Endothelial cell of umbilical vein (primary cell): Measurements from ENCODE around the gene ORM2. TPM values are rescaled to one million over a fixed set of nuclear protein-coding genes. Genes with fewer than 3 reads are reported as not detected.

Source experiments
- BruUV-seq: library from RNA; stranded (reverse); fragments of 400-500 nt; replicated peaks from 2 replicates; lab custom pipeline; 2021; lab: Mats Ljungman, UMichigan
- CTCF ChIA-PET: fragments of 300-600, 350-600 bp; sonication (Branson Sonifier 250); formaldehyde crosslinking; loops from one replicate; lab custom pipeline; 2021; ENCODE audit warnings: antibody characterized with exemption, inconsistent platforms; lab: Charles Lee
- POLR2A ChIA-PET: fragments of 300-600, 350-600 bp; sonication (Branson Sonifier 250); formaldehyde crosslinking; loops from one replicate; lab custom pipeline; 2021; ENCODE audit warnings: antibody characterized with exemption, inconsistent platforms; lab: Charles Lee
- DNase-seq: peaks from one replicate; pipeline ENCODE4 v3.0.0-alpha.2; 2011; ENCODE audit warnings: low read depth, low spot score
- FAIRE-seq: peaks from 2 replicates; lab custom pipeline; 2011; peaks lifted over from hg19 to GRCh38; lab: Jason Lieb, UNC
- H2AFZ ChIP-seq: 2 replicates; pipeline ENCODE4 v1.6.0; 2012; ENCODE audit warnings: low read depth, low read length, control low read depth, inconsistent platforms
- H3K27ac ChIP-seq: 2 replicates; pipeline ENCODE4 v1.5.1; 2011; ENCODE audit warnings: low read depth, mild to moderate bottlenecking, control low read depth, low read length, moderate library complexity; ENCODE audit not compliant: insufficient read depth
- H3K27me3 ChIP-seq, 2 experiments: 2 replicates each; pipeline versions ENCODE4 v1.6.0 to v1.6.1; 2011; ENCODE audit warnings: low read length in 2 of 2, mixed read lengths in 1 of 2; ENCODE audit not compliant: control insufficient read depth in 2 of 2, insufficient read depth in 2 of 2
- H3K36me3 ChIP-seq, 2 experiments: 2 replicates in 1 of 2; 3 replicates in 1 of 2; pipeline ENCODE4 v1.5.1; 2011; ENCODE audit warnings: low read length in 2 of 2, mild to moderate bottlenecking in 1 of 2, moderate library complexity in 1 of 2; ENCODE audit not compliant: control insufficient read depth in 2 of 2, insufficient read depth in 2 of 2; ENCODE audit errors: extremely low read depth in 1 of 2
- H3K4me1 ChIP-seq: 3 replicates; pipeline ENCODE4 v1.5.1; 2011; ENCODE audit warnings: mild to moderate bottlenecking, low read length; ENCODE audit not compliant: control insufficient read depth, insufficient read depth; ENCODE audit errors: extremely low read depth
- H3K4me2 ChIP-seq: 2 replicates; pipeline ENCODE4 v1.6.1; 2011; ENCODE audit warnings: low read length, control low read depth, mixed read lengths; ENCODE audit not compliant: insufficient read depth
- H3K4me3 ChIP-seq, 3 experiments: fragments of 200-600 bp in 1 of 3; sonication (generic), shearing (Covaris generic) in 1 of 3; replicated peaks in 1 of 3; 2 replicates each; pipeline ENCODE4 v1.5.1; 2011 to 2016; ENCODE audit warnings: control low read depth in 3 of 3, low read length in 3 of 3, mild to moderate bottlenecking in 2 of 3, inconsistent platforms in 1 of 3, low read depth in 1 of 3, moderate library complexity in 1 of 3; ENCODE audit not compliant: insufficient read depth in 1 of 3
- H3K79me2 ChIP-seq: 2 replicates; pipeline ENCODE4 v1.6.0; 2012; ENCODE audit warnings: low read length, inconsistent platforms; ENCODE audit not compliant: control insufficient read depth, insufficient read depth
- H3K9ac ChIP-seq: replicated peaks from 2 replicates; pipeline ENCODE3; 2011; ENCODE audit warnings: low read length, control low read depth; ENCODE audit not compliant: insufficient read depth; ENCODE audit errors: extremely low read depth
- H3K9me1 ChIP-seq: replicated peaks from 3 replicates; pipeline ENCODE4 v1.6.0; 2011; ENCODE audit warnings: mild to moderate bottlenecking, low read length; ENCODE audit not compliant: control insufficient read depth, insufficient read depth; ENCODE audit errors: extremely low read depth
- H3K9me3 ChIP-seq: replicated peaks from 2 replicates; pipeline ENCODE4 v1.5.1; 2012; ENCODE audit warnings: low read length, inconsistent platforms; ENCODE audit not compliant: control insufficient read depth, insufficient read depth
- H4K20me1 ChIP-seq: replicated peaks from 2 replicates; pipeline ENCODE3; 2011; ENCODE audit warnings: mild to moderate bottlenecking, low read length; ENCODE audit not compliant: control insufficient read depth, insufficient read depth; ENCODE audit errors: extremely low read depth
- CTCF ChIP-seq, 2 donors: IDR thresholded peaks; 1 replicate in 1 of 2; 2 replicates in 1 of 2; pipeline ENCODE4 v1.5.1; 2011; ENCODE audit warnings: low read length in 2 of 2, mild to moderate bottlenecking in 2 of 2, moderate library complexity in 2 of 2, control low read depth in 1 of 2, inconsistent platforms in 1 of 2, low read depth in 1 of 2; ENCODE audit not compliant: insufficient read depth in 1 of 2; ENCODE audit errors: extremely low read depth in 1 of 2
- EZH2 ChIP-seq: IDR thresholded peaks from 2 replicates; pipeline ENCODE4 v1.6.1; 2012; ENCODE audit warnings: borderline replicate concordance, low read depth, mild to moderate bottlenecking, moderate library complexity, low read length, inconsistent platforms; ENCODE audit not compliant: severe bottlenecking
- FOS ChIP-seq: IDR thresholded peaks from 2 replicates; pipeline ENCODE4 v1.6.1; 2011; ENCODE audit warnings: mild to moderate bottlenecking, low read length, moderate library complexity, borderline replicate concordance; ENCODE audit not compliant: insufficient read depth
- GATA2 ChIP-seq: IDR thresholded peaks from 2 replicates; pipeline ENCODE4 v1.7.0; 2011; ENCODE audit warnings: low read depth, mild to moderate bottlenecking, moderate library complexity, mixed read lengths, low read length; ENCODE audit not compliant: insufficient read length, insufficient read depth
- JUN ChIP-seq: IDR thresholded peaks from 2 replicates; pipeline ENCODE4 v1.6.1; 2011; ENCODE audit warnings: borderline replicate concordance, low read depth; ENCODE audit not compliant: insufficient read length, insufficient read depth
- MAX ChIP-seq: IDR thresholded peaks from 2 replicates; pipeline ENCODE4 v1.6.1; 2011; ENCODE audit not compliant: insufficient read depth, insufficient read length
- MYC ChIP-seq: IDR thresholded peaks from one replicate; pipeline ENCODE4 v1.6.1; 2011; ENCODE audit warnings: mild to moderate bottlenecking, low read depth, low read length
- POLR2A ChIP-seq: IDR thresholded peaks from 2 replicates; pipeline ENCODE4 v1.6.1; 2012; ENCODE audit warnings: low read depth, mild to moderate bottlenecking, control low read depth, low read length
- POLR2AphosphoS5 ChIP-seq: IDR thresholded peaks from 2 replicates; pipeline ENCODE4 v1.6.1; 2012; ENCODE audit warnings: low read depth, mild to moderate bottlenecking, control low read depth, low read length, moderate library complexity; ENCODE audit not compliant: insufficient read depth
- dilution Hi-C: fragments of 300-500 bp; cut with MboI; formaldehyde crosslinking; loops from one replicate; pipeline ENCODE4 v1.15.0; 2019; ENCODE audit warnings: low sequenced_read_pairs; ENCODE audit not compliant: extremely low pct_ligation_motif_present
- intact Hi-C: fragments of 100-400 bp; cut with micrococcal nuclease; formaldehyde crosslinking; loops from one replicate; pipeline ENCODE4 v1.10.0; 2022
- polyA plus RNA-seq, 4 experiments: library from polyadenylated mRNA; depleted of rRNA in 3 of 4; stranded (reverse) in 3 of 4; unstranded in 1 of 4; fragments of >200 nt; gene quantifications; 2 replicates each; pipeline versions ENCODE4 v1.2.1 to v1.2.3, GENCODE V29; 2011 to 2012; ENCODE audit warnings: missing spikeins in 1 of 4
- total RNA-seq: library from RNA; stranded (reverse); gene quantifications from 2 replicates; pipeline ENCODE4 v1.2.3, GENCODE V29; 2021

The ORM2 gene
- total and polyA plus RNA-seq, 2 donors (not counting 3 experiments of a cell fraction or from before 2014, with no cell fraction given): not detected

- Histone ChIP-seq H3K27me3 (no peaks in the 10 kb centered on the region), H3K4me3 (no peak overlapping the region), H2AFZ (no peak overlapping the region), H3K9me1 (no peaks in the 10 kb centered on the region), H3K4me1 (peaks cover 2% of the 10 kb centered on the region), H3K4me2 (no peak overlapping the region), H3K27ac (no peak overlapping the region), H4K20me1 (no peaks in the 10 kb centered on the region), H3K36me3 (peaks cover 0 to 2% of the 10 kb centered on the region in 2 experiments), H3K9ac (no peak overlapping the region), H3K9me3 (no peaks in the 10 kb centered on the region), H3K79me2 (no peaks in the 10 kb centered on the region)
- dilution Hi-C loops (loop anchor here (25.0 kb wide), 1 partner anchor 194 kb away; the partner anchor contains the start of genes AMBP and KIF12), intact Hi-C loops (no loop called here)
- FAIRE-seq (no peak), DNase-seq (no peak)
- ChIA-PET POLR2A (no interaction called here), CTCF (interaction anchor here (1.3 kb wide), 1 partner anchor 199 kb away, joined by 4 read pairs; no protein-coding TSS in a partner anchor)
- no peak for TF ChIP-seq FOS
- TF ChIP-seq MAX: no peak
- TF ChIP-seq EZH2: no peak
- TF ChIP-seq POLR2A: no peak
- TF ChIP-seq POLR2AphosphoS5: no peak
- TF ChIP-seq JUN: no peak
- no peak for TF ChIP-seq MYC
- no peak for TF ChIP-seq GATA2
- no peak for TF ChIP-seq CTCF (IDR thresholded peaks at IDR 0.05; ENCODE audit: extremely low read depth in 1 of 2, insufficient read depth in 1 of 2, low read depth in 1 of 2, low read length in 2 of 2)
- BruUV-seq: no TSS peak
Observed at GRCh38 chr9:114281473-114282103, 48.1 kb upstream of the ORM2 start.
